Esophagus squamous epithelium (tissue), 4 donors: ENCODE measurements around the gene CYB561D2.

Experiments
- POLR2A ChIP-seq, 4 donors: fragments of 450-650 bp; IDR thresholded peaks; one replicate each; pipeline ENCODE4 v1.6.1; 2017; ENCODE audit warnings: antibody characterized with exemption in 4 of 4, mild to moderate bottlenecking in 4 of 4, moderate library complexity in 3 of 4
- TF ChIP-seq, protein P1 (sequence below), 6 experiments: fragments of 450-650 bp in 4 of 6; fragments of 200-600 bp in 2 of 6; sonication (generic) in 2 of 6; IDR thresholded peaks; one replicate each; pipeline ENCODE4 v1.5.1; 2016 to 2019; ENCODE audit warnings: antibody characterized with exemption in 6 of 6, mild to moderate bottlenecking in 4 of 6, moderate library complexity in 4 of 6

DNA sequence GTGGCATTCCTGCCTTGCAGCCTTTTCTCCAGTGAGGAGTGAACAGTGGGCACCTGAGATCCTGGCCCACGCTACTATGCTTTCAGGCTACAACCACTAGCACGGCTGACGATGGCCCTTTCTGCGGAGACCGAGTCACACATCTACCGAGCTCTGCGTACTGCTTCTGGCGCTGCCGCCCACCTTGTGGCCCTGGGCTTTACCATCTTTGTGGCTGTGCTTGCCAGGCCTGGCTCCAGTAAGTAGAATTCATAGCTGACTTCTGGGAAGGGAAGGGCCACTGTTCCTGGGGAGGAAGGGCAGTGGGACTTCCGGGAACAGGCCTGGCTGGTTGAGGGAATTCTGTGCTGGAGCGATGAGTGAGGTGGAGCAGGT lies 648 bp downstream of the CYB561D2 start:
- TF ChIP-seq, protein P1, sequence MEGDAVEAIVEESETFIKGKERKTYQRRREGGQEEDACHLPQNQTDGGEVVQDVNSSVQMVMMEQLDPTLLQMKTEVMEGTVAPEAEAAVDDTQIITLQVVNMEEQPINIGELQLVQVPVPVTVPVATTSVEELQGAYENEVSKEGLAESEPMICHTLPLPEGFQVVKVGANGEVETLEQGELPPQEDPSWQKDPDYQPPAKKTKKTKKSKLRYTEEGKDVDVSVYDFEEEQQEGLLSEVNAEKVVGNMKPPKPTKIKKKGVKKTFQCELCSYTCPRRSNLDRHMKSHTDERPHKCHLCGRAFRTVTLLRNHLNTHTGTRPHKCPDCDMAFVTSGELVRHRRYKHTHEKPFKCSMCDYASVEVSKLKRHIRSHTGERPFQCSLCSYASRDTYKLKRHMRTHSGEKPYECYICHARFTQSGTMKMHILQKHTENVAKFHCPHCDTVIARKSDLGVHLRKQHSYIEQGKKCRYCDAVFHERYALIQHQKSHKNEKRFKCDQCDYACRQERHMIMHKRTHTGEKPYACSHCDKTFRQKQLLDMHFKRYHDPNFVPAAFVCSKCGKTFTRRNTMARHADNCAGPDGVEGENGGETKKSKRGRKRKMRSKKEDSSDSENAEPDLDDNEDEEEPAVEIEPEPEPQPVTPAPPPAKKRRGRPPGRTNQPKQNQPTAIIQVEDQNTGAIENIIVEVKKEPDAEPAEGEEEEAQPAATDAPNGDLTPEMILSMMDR (IDR thresholded peaks at IDR 0.05): no peak
- TF ChIP-seq POLR2A (IDR thresholded peaks at IDR 0.05): no peak
